Epithelial cell of esophagus (primary cell): ENCODE data around the gene BSDC1.

Experiments used
- DNase-seq: peaks from one replicate; pipeline ENCODE4 v3.0.0; 2010; ENCODE audit warnings: low read depth
- H3K4me3 ChIP-seq: 2 replicates; pipeline ENCODE4 v1.5.1; 2011; ENCODE audit warnings: mild to moderate bottlenecking, low read length, control low read depth
- TF ChIP-seq, protein P1 (sequence below): IDR thresholded peaks from 2 replicates; pipeline ENCODE4 v1.5.1; 2011; ENCODE audit warnings: low read depth, mild to moderate bottlenecking, low read length, control low read depth, inconsistent platforms; ENCODE audit not compliant: insufficient read depth; ENCODE audit errors: missing control alignments

Gene BSDC1

DNA sequence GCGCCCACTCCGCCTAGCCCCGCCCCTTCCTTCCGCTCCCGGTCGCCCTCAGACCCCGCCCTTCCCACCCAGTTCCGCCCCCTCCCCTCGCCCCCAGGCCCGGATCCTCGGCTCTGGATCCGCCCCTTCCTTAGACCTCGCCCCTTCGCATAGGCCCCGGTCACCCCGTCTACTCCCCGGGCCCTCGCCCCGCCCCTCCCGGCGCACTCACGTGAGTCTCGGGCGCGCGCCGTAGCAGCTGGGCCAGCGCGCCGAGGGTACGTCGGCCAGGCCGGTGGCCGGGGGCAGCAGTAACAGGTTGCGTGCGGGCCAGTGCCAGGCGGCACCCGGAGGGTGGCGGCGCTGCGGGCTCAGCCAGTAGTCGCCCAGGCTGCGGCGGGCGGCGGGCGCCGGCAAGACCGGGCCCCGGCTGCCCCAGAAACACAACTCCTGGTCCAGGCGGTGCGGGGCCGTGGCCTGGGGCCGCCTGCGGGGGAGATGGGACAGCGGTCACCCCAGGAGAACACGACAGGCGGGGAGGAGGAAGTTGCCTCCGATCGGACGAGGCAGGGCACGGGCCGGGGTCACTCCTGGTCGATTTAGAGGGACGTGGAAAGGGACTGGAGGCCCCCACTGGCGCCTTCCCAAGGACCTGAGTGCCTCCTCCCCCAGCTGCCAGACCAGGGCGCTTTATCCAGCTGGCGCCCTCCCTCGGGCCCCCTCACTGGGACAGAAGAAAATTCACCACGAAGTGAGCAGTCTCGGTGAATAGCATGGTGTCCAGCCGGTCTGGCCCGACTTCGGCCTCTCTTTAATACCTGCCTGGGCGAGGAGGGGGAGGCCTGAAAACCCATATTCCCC lies 42.6 kb downstream of the BSDC1 start:
- peak; percentile 91 for DNase-seq
- TF ChIP-seq, protein P1, sequence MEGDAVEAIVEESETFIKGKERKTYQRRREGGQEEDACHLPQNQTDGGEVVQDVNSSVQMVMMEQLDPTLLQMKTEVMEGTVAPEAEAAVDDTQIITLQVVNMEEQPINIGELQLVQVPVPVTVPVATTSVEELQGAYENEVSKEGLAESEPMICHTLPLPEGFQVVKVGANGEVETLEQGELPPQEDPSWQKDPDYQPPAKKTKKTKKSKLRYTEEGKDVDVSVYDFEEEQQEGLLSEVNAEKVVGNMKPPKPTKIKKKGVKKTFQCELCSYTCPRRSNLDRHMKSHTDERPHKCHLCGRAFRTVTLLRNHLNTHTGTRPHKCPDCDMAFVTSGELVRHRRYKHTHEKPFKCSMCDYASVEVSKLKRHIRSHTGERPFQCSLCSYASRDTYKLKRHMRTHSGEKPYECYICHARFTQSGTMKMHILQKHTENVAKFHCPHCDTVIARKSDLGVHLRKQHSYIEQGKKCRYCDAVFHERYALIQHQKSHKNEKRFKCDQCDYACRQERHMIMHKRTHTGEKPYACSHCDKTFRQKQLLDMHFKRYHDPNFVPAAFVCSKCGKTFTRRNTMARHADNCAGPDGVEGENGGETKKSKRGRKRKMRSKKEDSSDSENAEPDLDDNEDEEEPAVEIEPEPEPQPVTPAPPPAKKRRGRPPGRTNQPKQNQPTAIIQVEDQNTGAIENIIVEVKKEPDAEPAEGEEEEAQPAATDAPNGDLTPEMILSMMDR: no peak
- peak overlapping the region; percentile 60 for H3K4me3 ChIP-seq

DNA sequence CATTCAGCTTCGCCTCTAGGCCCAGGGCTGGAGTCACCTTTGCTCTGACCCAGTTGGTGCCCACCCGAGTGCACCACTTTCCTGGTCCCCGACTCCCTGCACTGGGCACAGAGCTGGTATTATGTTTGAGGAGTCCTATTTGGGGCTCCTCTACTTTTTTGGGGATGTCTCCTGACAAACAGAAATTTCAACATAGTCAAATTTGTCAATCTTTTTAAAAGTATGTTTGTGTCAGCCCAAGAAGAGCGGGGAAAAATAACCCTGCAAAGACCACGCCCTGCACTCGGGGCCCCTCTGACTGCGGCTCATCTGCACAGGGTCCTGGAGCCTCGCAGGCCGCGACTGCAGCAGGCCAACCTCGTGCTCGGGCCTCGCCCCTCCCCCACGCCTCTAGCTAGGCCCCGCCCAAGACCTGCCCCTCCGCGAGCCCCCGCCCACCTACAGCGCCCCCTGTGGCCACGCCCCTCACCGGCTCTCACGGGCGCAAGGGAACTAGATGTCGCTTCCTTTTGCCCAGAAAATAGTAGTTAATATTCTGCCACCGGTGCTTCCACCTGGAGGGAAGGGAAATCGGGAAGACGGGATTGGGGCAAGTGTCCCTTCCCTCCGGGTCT lies 43.3 kb downstream of the BSDC1 start:
- DNase-seq: peak; percentile 71
- TF ChIP-seq, protein P1: peak; percentile 43
- H3K4me3 ChIP-seq: peak overlapping the region; percentile 60

DNA sequence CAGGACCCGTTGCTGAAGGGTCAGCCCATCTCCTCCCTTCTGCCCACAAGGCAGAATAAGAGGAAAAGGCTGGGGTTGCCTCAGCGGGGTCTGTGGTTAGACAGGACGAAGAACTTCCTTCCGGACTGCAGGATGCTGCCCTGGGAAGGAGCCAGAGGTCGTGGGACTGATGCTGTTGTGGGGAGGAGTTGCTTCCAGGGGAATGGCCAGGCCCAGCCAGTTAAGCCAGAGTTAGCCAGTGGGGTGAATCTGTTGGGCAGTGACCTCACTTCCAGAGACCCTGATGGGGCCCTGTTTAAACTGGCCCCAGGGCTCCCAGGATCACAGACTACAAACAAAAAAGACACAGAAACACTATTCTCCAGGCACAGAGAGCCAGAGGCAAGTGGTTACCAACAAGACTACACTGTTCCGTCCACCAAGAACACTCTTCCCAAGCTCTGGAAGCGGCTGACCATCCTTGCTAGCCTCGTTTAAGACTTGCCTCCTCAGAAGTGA lies 45.0 kb downstream of the BSDC1 start:
- TF ChIP-seq, protein P1: no peak
- DNase-seq: no peak
- H3K4me3 ChIP-seq: no peak overlapping the region

DNA sequence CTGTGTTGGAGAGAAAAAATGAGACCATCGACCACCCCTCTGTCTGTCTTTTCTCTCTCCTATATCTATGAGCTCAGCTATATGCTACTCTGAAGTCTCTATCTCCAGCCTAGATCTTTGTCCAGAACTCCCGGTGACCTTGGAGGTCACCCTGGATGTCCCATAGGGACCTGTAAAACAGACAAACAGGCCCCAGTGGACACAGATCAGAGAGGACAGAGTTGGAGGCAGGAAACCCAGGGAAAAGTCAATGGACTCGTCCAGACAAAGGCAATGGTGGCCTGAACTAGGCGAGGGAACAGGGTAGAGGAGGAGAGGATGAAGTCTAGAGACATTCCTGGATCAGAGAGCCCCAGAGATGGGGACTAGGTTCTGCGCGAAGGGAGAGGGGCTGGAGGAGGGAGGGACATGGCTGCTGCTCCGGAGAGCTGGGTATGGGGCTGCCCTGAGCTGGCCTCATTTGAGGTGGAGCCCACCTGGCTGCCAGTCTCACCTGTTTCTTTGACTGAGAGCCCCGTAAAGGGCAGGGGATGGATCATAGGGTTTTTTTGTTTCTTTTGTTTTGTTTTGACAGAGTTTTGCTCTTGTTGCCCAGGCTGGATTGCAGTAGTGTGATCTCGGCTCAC lies 47.6 kb downstream of the BSDC1 start:
- TF ChIP-seq, protein P1: no peak
- no peak for DNase-seq
- H3K4me3 ChIP-seq: no peak overlapping the region

DNA sequence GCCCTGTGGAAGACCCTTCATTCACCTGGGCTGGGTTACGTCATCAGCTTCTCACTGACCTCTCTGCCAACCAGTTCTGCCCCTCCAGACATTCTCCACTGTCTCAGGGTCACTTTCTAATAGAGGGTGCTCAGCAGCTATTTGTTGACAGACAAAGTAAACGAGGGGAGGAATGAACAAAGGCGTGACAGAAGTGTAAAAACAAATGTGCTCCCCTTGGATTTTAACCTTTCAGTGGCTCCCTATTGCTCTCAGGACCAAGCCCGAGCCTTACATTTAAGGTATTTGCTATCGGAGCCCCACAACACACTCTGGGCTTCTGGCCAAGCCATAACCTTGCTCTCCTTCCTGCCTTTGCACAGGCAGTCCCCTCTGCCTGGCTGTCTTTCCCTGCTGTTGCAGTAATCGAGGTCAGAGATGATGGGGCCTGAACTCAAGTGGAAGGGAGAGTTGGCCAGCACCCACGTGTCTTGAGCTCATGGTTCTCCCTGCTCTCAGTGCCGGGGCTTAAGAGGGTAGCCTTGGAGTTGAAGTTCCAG lies 48.9 kb downstream of the BSDC1 start:
- DNase-seq: no peak
- H3K4me3 ChIP-seq: no peak overlapping the region
- TF ChIP-seq, protein P1: no peak

DNA sequence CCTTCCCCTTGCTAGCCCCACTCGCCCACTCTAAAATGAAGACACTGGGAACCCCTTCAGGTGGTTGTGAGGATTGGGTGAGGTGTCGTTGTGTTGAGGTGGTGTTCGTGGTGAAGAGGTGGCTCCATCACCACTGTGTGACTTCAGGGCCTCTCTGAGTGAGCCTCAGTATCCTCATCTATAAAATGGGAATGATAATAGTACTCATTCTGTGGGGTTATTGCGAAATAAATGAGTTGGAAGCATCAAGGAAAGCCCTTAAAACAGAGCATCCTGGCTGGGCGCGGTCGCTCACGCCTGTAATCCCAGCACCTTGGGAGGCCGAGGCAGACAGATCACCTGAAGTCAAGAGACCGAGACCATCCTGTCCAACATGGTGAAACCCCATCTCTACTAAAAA lies 51.5 kb downstream of the BSDC1 start:
- TF ChIP-seq, protein P1: no peak
- no peak for DNase-seq
- H3K4me3 ChIP-seq: no peak overlapping the region
